H1 (cell line): ENCODE measurements around the gene SLC13A4. TPM values are rescaled to one million over a fixed set of nuclear protein-coding genes. Genes with fewer than 3 reads are reported as not detected.

ENCODE experiments used
- CBX5 ChIP-seq: fragments of 300-800, 300-1000 bp; sonication (generic); IDR thresholded peaks from 2 replicates; pipeline ENCODE4 v1.7.1; 2016; ENCODE audit warnings: antibody characterized with exemption, low read length, low read depth
- CBX8 ChIP-seq: fragments of 300-800, 300-1000 bp; sonication (generic); IDR thresholded peaks from 2 replicates; pipeline ENCODE4 v1.7.1; 2016; ENCODE audit warnings: low read depth, low read length, borderline replicate concordance
- NRF1 ChIP-seq: IDR thresholded peaks from 2 replicates; pipeline ENCODE4 v1.6.1; 2011; ENCODE audit warnings: mild to moderate bottlenecking, low read depth, low read length, improper control_type of control experiment
- RFX5 ChIP-seq: IDR thresholded peaks from 2 replicates; pipeline ENCODE4 v1.6.1; 2011; ENCODE audit warnings: low read depth, low read length, improper control_type of control experiment, borderline replicate concordance
- SP2 ChIP-seq: IDR thresholded peaks from 2 replicates; pipeline ENCODE4 v1.6.1; 2012; ENCODE audit warnings: mild to moderate bottlenecking, low read length, inconsistent platforms
- TAF7 ChIP-seq: optimal IDR thresholded peaks from 2 replicates; pipeline ENCODE3; 2011; ENCODE audit warnings: low read depth, mild to moderate bottlenecking, inconsistent platforms, low read length, moderate library complexity, borderline replicate concordance
- polyA plus RNA-seq, 7 experiments: library from polyadenylated mRNA; depleted of rRNA in 3 of 7; stranded (reverse) in 5 of 7; unstranded in 2 of 7; fragments of >200 nt in 5 of 7; fragments of 200-250 nt in 2 of 7; gene quantifications; 1 replicate in 5 of 7; 2 replicates in 1 of 7; 4 replicates in 1 of 7; pipeline versions ENCODE4 v1.2.1 to v1.2.3, GENCODE V29; 2011 to 2013; ENCODE audit warnings: missing spikeins in 2 of 7, mixed read lengths in 2 of 7
- total RNA-seq: library from RNA; stranded (reverse); fragmentation: NEBNext Ultra II Directional; extraction: Animal tissue kit (Norgen Biotek cat#: 25700); gene quantifications from 2 replicates; pipeline ENCODE4 v1.2.1, GENCODE V29; 2021
- TF ChIP-seq, protein P1 (sequence below): fragments of 300-600 bp; sonication (generic); IDR thresholded peaks from 2 replicates; pipeline ENCODE4 v1.7.1; 2012; ENCODE audit warnings: low read length, moderate library complexity, mild to moderate bottlenecking, inconsistent platforms; ENCODE audit not compliant: insufficient replicate concordance
- TF ChIP-seq, protein P2 (sequence below): IDR thresholded peaks from 2 replicates; pipeline ENCODE4 v1.6.1; 2012; ENCODE audit warnings: inconsistent platforms

Gene SLC13A4
- total and polyA plus RNA-seq, 2 of the 8 experiments (the other 6 are each of a cell fraction or from before 2014, with no cell fraction given): 3.9 to 7.5 TPM

DNA sequence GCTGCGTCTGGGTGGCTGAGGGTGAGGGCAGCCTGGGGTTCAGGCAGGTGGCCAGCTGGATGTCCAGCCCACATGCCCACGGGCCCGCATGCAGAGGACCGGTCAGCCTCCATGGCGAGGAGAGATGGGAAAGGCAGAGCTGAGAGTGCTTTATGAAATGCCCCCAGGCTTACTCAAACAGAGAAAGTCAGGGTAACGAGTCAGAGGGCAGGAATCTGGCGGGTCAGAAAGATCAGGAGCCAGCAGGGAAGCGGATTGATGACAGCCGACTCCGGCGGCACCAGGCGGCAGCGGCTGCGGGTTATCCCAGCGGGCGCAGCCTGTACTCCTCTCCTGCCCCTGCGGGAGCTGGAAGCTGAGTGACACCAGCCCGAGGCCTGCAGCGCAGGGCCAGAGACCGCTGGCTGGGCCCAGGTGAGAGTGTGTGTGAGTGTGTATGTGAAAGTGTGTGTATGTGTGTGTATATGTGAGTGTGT, 13.4 kb downstream of the SLC13A4 start (continued):
- TF ChIP-seq, protein P1, sequence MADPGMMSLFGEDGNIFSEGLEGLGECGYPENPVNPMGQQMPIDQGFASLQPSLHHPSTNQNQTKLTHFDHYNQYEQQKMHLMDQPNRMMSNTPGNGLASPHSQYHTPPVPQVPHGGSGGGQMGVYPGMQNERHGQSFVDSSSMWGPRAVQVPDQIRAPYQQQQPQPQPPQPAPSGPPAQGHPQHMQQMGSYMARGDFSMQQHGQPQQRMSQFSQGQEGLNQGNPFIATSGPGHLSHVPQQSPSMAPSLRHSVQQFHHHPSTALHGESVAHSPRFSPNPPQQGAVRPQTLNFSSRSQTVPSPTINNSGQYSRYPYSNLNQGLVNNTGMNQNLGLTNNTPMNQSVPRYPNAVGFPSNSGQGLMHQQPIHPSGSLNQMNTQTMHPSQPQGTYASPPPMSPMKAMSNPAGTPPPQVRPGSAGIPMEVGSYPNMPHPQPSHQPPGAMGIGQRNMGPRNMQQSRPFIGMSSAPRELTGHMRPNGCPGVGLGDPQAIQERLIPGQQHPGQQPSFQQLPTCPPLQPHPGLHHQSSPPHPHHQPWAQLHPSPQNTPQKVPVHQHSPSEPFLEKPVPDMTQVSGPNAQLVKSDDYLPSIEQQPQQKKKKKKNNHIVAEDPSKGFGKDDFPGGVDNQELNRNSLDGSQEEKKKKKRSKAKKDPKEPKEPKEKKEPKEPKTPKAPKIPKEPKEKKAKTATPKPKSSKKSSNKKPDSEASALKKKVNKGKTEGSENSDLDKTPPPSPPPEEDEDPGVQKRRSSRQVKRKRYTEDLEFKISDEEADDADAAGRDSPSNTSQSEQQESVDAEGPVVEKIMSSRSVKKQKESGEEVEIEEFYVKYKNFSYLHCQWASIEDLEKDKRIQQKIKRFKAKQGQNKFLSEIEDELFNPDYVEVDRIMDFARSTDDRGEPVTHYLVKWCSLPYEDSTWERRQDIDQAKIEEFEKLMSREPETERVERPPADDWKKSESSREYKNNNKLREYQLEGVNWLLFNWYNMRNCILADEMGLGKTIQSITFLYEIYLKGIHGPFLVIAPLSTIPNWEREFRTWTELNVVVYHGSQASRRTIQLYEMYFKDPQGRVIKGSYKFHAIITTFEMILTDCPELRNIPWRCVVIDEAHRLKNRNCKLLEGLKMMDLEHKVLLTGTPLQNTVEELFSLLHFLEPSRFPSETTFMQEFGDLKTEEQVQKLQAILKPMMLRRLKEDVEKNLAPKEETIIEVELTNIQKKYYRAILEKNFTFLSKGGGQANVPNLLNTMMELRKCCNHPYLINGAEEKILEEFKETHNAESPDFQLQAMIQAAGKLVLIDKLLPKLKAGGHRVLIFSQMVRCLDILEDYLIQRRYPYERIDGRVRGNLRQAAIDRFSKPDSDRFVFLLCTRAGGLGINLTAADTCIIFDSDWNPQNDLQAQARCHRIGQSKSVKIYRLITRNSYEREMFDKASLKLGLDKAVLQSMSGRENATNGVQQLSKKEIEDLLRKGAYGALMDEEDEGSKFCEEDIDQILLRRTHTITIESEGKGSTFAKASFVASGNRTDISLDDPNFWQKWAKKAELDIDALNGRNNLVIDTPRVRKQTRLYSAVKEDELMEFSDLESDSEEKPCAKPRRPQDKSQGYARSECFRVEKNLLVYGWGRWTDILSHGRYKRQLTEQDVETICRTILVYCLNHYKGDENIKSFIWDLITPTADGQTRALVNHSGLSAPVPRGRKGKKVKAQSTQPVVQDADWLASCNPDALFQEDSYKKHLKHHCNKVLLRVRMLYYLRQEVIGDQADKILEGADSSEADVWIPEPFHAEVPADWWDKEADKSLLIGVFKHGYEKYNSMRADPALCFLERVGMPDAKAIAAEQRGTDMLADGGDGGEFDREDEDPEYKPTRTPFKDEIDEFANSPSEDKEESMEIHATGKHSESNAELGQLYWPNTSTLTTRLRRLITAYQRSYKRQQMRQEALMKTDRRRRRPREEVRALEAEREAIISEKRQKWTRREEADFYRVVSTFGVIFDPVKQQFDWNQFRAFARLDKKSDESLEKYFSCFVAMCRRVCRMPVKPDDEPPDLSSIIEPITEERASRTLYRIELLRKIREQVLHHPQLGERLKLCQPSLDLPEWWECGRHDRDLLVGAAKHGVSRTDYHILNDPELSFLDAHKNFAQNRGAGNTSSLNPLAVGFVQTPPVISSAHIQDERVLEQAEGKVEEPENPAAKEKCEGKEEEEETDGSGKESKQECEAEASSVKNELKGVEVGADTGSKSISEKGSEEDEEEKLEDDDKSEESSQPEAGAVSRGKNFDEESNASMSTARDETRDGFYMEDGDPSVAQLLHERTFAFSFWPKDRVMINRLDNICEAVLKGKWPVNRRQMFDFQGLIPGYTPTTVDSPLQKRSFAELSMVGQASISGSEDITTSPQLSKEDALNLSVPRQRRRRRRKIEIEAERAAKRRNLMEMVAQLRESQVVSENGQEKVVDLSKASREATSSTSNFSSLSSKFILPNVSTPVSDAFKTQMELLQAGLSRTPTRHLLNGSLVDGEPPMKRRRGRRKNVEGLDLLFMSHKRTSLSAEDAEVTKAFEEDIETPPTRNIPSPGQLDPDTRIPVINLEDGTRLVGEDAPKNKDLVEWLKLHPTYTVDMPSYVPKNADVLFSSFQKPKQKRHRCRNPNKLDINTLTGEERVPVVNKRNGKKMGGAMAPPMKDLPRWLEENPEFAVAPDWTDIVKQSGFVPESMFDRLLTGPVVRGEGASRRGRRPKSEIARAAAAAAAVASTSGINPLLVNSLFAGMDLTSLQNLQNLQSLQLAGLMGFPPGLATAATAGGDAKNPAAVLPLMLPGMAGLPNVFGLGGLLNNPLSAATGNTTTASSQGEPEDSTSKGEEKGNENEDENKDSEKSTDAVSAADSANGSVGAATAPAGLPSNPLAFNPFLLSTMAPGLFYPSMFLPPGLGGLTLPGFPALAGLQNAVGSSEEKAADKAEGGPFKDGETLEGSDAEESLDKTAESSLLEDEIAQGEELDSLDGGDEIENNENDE: no peak
- TF ChIP-seq, protein P2, sequence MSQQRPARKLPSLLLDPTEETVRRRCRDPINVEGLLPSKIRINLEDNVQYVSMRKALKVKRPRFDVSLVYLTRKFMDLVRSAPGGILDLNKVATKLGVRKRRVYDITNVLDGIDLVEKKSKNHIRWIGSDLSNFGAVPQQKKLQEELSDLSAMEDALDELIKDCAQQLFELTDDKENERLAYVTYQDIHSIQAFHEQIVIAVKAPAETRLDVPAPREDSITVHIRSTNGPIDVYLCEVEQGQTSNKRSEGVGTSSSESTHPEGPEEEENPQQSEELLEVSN: no peak
- no peak for TF ChIP-seq RFX5
- no peak for TF ChIP-seq NRF1
- TF ChIP-seq TAF7: no peak
- no peak for TF ChIP-seq SP2
- no peak for TF ChIP-seq CBX8
- no peak for TF ChIP-seq CBX5
